OCI-LY1 (cell line): Measurements from ENCODE around the gene CHRM4.

ENCODE experiments used
- H2AFZ ChIP-seq: fragments of 200-600 bp; sonication (generic), shearing (Covaris generic); 2 replicates; pipeline ENCODE4 v1.6.0; 2014; ENCODE audit warnings: antibody characterized with exemption, mild to moderate bottlenecking, low read length
- H3F3A ChIP-seq: fragments of 200-600 bp; sonication (generic), shearing (Covaris generic); 2 replicates; pipeline ENCODE4 v1.6.0; 2014; ENCODE audit warnings: mild to moderate bottlenecking, antibody characterized with exemption, low read length, moderate library complexity; ENCODE audit not compliant: insufficient read depth
- H3K27ac ChIP-seq: fragments of 200-600 bp; sonication (generic); 2 replicates; pipeline ENCODE4 v1.5.1; 2014; ENCODE audit warnings: low read length, mixed run types, mild to moderate bottlenecking, low read depth; ENCODE audit not compliant: poor library complexity, severe bottlenecking
- H3K27me3 ChIP-seq: fragments of 200-600 bp; sonication (generic); 2 replicates; pipeline ENCODE4 v1.6.0; 2014; ENCODE audit warnings: antibody characterized with exemption, mild to moderate bottlenecking, low read length, moderate library complexity; ENCODE audit not compliant: insufficient read depth
- H3K36me3 ChIP-seq: fragments of 200-600 bp; sonication (generic); 2 replicates; pipeline ENCODE4 v1.6.1; 2014; ENCODE audit warnings: mild to moderate bottlenecking, antibody characterized with exemption, low read length, moderate library complexity, mixed read lengths; ENCODE audit not compliant: insufficient read depth
- H3K4me1 ChIP-seq: fragments of 200-600 bp; sonication (generic); 2 replicates; pipeline ENCODE4 v1.5.1; 2014; ENCODE audit warnings: mild to moderate bottlenecking, low read length, moderate library complexity; ENCODE audit not compliant: insufficient read depth, severe bottlenecking
- H3K4me2 ChIP-seq: fragments of 200-600 bp; sonication (generic), shearing (Covaris generic); 2 replicates; pipeline ENCODE4 v1.6.1; 2014; ENCODE audit warnings: low read length
- H3K4me3 ChIP-seq: fragments of 200-600 bp; sonication (generic); 2 replicates; pipeline ENCODE4 v1.5.1; 2014; ENCODE audit warnings: low read length, low read depth, mild to moderate bottlenecking, mixed read lengths; ENCODE audit not compliant: poor library complexity, severe bottlenecking
- H3K79me2 ChIP-seq: fragments of 200-600 bp; shearing (Covaris generic); 2 replicates; pipeline ENCODE4 v1.6.1; 2016; ENCODE audit warnings: mixed run types, low read length, mixed read lengths; ENCODE audit not compliant: insufficient read depth
- H3K9ac ChIP-seq: fragments of 200-600 bp; sonication (generic), shearing (Covaris generic); 2 replicates; pipeline ENCODE4 v1.6.1; 2014; ENCODE audit warnings: mild to moderate bottlenecking, low read length, mixed read lengths
- H3K9me2 ChIP-seq: fragments of 200-600 bp; sonication (generic), shearing (Covaris generic); 2 replicates; pipeline ENCODE4 v1.6.1; 2014; ENCODE audit warnings: low read depth, mild to moderate bottlenecking, low read length, mixed read lengths
- H3K9me3 ChIP-seq: fragments of 200-600 bp; shearing (Covaris generic); 2 replicates; pipeline ENCODE4 v1.6.1; 2014; ENCODE audit warnings: low read length, mixed read lengths
- H4K20me1 ChIP-seq: fragments of 200-600 bp; sonication (generic), shearing (Covaris generic); 2 replicates; pipeline ENCODE4 v1.6.0; 2016; ENCODE audit warnings: mild to moderate bottlenecking, low read length; ENCODE audit not compliant: insufficient read depth
- EZH2 ChIP-seq: fragments of 200-600 bp; sonication (generic), shearing (Covaris generic); IDR thresholded peaks from 2 replicates; pipeline ENCODE4 v1.8.0; 2017; ENCODE audit warnings: borderline replicate concordance, mixed run types, mild to moderate bottlenecking, antibody characterized with exemption, low read length, moderate library complexity, mixed read lengths
- TF ChIP-seq, protein P1 (sequence below): fragments of 200-600 bp; sonication (generic), shearing (Covaris generic); IDR thresholded peaks from 2 replicates; pipeline ENCODE4 v1.5.1; 2017; ENCODE audit warnings: mild to moderate bottlenecking, antibody characterized with exemption, low read length, moderate library complexity, mixed read lengths

The CHRM4 gene

DNA sequence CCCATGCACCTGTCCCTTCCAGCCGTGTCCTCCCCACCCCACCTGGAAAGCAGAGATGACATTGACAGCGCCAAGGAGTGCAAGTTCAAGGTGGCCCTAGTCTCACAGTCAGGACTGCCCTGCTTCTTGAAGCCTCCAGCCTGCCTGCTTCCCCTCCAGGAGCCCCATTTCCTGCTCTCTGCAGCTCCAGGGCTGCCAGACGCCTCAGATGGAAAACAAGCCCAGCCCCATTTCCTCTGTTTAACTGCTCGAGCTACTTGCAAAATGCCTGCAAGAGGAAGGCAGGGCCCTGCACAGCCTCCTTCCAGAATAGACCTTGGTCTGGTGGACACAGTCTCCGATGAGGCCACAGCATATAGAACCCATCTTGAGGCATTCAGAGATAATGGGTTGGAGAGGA is 49.3 kb downstream of the CHRM4 start:
- Histone ChIP-seq H3F3A (no peaks in the 10 kb centered on the region), H3K4me3 (no peak overlapping the region), H2AFZ (no peak overlapping the region), H3K4me1 (peaks cover 10% of the 10 kb centered on the region), H3K9ac (no peak overlapping the region), H3K36me3 (no peaks in the 10 kb centered on the region), H3K27ac (no peak overlapping the region), H4K20me1 (no peaks in the 10 kb centered on the region), H3K27me3 (peaks cover 6% of the 10 kb centered on the region), H3K9me2 (no peaks in the 10 kb centered on the region), H3K4me2 (no peak overlapping the region), H3K79me2 (no peaks in the 10 kb centered on the region), H3K9me3 (no peaks in the 10 kb centered on the region)
- TF ChIP-seq, protein P1, sequence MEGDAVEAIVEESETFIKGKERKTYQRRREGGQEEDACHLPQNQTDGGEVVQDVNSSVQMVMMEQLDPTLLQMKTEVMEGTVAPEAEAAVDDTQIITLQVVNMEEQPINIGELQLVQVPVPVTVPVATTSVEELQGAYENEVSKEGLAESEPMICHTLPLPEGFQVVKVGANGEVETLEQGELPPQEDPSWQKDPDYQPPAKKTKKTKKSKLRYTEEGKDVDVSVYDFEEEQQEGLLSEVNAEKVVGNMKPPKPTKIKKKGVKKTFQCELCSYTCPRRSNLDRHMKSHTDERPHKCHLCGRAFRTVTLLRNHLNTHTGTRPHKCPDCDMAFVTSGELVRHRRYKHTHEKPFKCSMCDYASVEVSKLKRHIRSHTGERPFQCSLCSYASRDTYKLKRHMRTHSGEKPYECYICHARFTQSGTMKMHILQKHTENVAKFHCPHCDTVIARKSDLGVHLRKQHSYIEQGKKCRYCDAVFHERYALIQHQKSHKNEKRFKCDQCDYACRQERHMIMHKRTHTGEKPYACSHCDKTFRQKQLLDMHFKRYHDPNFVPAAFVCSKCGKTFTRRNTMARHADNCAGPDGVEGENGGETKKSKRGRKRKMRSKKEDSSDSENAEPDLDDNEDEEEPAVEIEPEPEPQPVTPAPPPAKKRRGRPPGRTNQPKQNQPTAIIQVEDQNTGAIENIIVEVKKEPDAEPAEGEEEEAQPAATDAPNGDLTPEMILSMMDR: no peak
- no peak for TF ChIP-seq EZH2

DNA sequence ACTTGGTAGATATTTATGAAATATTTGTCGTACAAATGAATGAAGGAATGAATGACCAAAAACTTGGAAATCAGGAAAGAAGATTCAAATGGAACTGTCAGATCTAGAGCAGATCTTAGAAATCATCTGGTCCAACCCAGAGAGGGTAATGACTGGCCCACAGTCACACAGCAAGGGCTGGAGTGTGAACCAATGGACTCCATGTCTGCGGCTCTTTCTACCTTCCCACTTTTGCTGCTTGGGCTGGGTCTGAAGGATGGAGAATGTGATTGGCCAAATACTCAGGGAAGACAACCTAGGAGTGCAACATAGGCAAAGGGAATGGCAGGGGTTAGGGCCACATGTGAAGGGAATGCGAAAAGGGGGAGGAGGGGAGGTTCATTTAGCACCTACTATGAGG is 50.1 kb downstream of the CHRM4 start:
- Histone ChIP-seq H3K4me1 (peaks cover 6% of the 10 kb centered on the region), H3K9me2 (no peaks in the 10 kb centered on the region), H3F3A (no peaks in the 10 kb centered on the region), H3K4me3 (no peak overlapping the region), H4K20me1 (no peaks in the 10 kb centered on the region), H3K36me3 (no peaks in the 10 kb centered on the region), H2AFZ (no peak overlapping the region), H3K79me2 (no peaks in the 10 kb centered on the region), H3K27ac (no peak overlapping the region), H3K27me3 (peaks cover 3% of the 10 kb centered on the region; the same call in 1 of the 2 replicates), H3K9me3 (no peaks in the 10 kb centered on the region), H3K4me2 (no peak overlapping the region), H3K9ac (no peak overlapping the region)
- TF ChIP-seq, protein P1: no peak
- no peak for TF ChIP-seq EZH2

DNA sequence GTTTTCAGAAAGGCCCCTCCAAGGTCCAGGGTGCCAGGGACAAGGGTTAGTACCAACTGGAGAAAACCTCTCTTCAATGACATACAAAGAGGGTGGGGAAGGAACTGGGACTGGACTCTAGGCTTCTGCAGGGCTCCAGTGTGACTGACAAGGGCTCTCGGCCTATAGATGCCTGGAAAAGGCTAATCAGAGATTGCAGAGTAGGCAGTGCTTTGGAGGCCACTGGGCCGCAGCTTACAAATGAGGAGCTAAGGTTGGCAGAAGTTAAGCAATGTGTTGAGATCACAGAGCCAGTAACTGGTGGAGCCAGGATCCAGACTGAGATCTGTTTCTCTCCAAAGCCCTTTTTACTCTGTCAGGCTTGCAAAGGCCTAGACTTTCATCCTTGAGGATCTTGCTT is 51.8 kb downstream of the CHRM4 start:
- Histone ChIP-seq H3F3A (no peaks in the 10 kb centered on the region), H3K4me1 (no peaks in the 10 kb centered on the region), H3K4me3 (no peak overlapping the region), H3K9ac (no peak overlapping the region), H3K9me2 (no peaks in the 10 kb centered on the region), H4K20me1 (no peaks in the 10 kb centered on the region), H3K27ac (no peak overlapping the region), H3K9me3 (no peaks in the 10 kb centered on the region), H2AFZ (no peak overlapping the region), H3K4me2 (no peak overlapping the region), H3K36me3 (no peaks in the 10 kb centered on the region), H3K79me2 (no peaks in the 10 kb centered on the region), H3K27me3 (peaks cover 4% of the 10 kb centered on the region; the same call in 1 of the 2 replicates)
- no peak for TF ChIP-seq EZH2

DNA sequence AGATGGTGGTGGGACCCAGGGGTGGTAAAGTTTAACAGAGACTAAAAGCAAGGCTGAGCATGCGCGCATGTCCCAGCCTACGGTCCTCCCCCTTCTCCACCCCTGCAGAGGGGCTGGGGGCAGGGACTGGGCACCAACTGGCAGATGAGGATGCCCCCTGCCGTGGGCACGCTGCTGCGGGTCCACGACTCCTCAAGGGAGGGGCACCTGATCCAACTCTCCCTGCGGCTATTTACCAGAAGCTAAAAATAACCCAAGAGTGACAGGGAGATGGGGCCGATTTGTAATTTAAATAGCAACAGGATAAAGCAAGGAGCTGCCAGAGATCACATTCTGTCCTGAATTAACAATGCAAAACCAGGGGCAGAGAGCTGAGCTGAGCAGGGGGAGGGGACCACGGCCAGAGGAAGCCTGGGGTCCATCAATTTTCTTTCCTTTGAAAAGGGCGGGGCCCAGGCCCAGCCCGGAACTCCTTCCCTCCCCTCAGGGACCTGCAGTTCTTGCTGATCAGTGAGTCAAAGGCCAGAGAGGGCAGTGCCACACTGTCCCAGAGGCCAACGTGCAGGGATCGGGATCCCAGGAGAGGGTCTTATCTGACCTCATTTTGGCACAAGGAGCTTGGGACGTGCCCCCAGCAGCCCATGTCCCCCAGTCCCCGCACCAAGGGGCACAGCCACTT is 52.4 kb downstream of the CHRM4 start:
- no peak for TF ChIP-seq EZH2
- TF ChIP-seq, protein P1: no peak
- Histone ChIP-seq H3K27ac (no peak overlapping the region), H3K27me3 (peaks cover 4% of the 10 kb centered on the region; the same call in 1 of the 2 replicates), H3K79me2 (no peaks in the 10 kb centered on the region), H3K9ac (no peak overlapping the region), H3K9me2 (no peaks in the 10 kb centered on the region), H3F3A (no peaks in the 10 kb centered on the region), H3K36me3 (no peaks in the 10 kb centered on the region), H3K4me2 (peak overlapping the region; percentile 40), H3K9me3 (no peaks in the 10 kb centered on the region), H3K4me1 (no peaks in the 10 kb centered on the region), H2AFZ (no peak overlapping the region), H3K4me3 (peak overlapping the region; percentile 28), H4K20me1 (no peaks in the 10 kb centered on the region)
